HEK293T (cell line): Measurements from ENCODE around the gene LRBA.

Experiments used
- CTCF ChIA-PET: fragments of 350-600 bp; formaldehyde crosslinking; extraction: SDS; loops from one replicate; lab custom pipeline; 2021; ENCODE audit warnings: antibody characterized with exemption, inconsistent platforms; lab: Yijun Ruan, JAX
- POLR2A ChIA-PET: fragments of 350-600 bp; formaldehyde crosslinking; extraction: SDS; loops from one replicate; lab custom pipeline; 2020; ENCODE audit warnings: antibody characterized with exemption, inconsistent platforms; lab: Yijun Ruan, JAX
- DNase-seq: peaks from one replicate; pipeline ENCODE4 v3.0.0; 2012; ENCODE audit warnings: mixed read lengths; ENCODE audit errors: extremely low spot score
- ARNT ChIP-seq: fragments of 450-650 bp; IDR thresholded peaks from 2 replicates; pipeline ENCODE4 v1.6.1; 2017; ENCODE audit warnings: mild to moderate bottlenecking
- BHLHE40 ChIP-seq: fragments of 450-650 bp; IDR thresholded peaks from 2 replicates; pipeline ENCODE4 v1.6.1; 2016; ENCODE audit warnings: mild to moderate bottlenecking, moderate library complexity, borderline replicate concordance
- CTBP1 ChIP-seq: fragments of 450-650 bp; IDR thresholded peaks from 2 replicates; pipeline ENCODE4 v1.6.1; 2016; ENCODE audit warnings: borderline replicate concordance
- ELF4 ChIP-seq: fragments of 450-650 bp; IDR thresholded peaks from 2 replicates; pipeline ENCODE4 v1.6.1; 2017; ENCODE audit warnings: antibody characterized with exemption
- FOXA1 ChIP-seq: fragments of 450-650 bp; IDR thresholded peaks from 2 replicates; pipeline ENCODE4 v1.6.1; 2016; ENCODE audit warnings: mild to moderate bottlenecking
- FOXK2 ChIP-seq: fragments of 450-650 bp; IDR thresholded peaks from 2 replicates; pipeline ENCODE4 v1.6.1; 2016; ENCODE audit warnings: mild to moderate bottlenecking
- FOXM1 ChIP-seq: fragments of 450-650 bp; IDR thresholded peaks from 2 replicates; pipeline ENCODE4 v1.6.1; 2017; ENCODE audit warnings: mild to moderate bottlenecking, borderline replicate concordance
- HDGF ChIP-seq: fragments of 450-650 bp; IDR thresholded peaks from 2 replicates; pipeline ENCODE4 v1.6.1; 2017; ENCODE audit warnings: antibody characterized with exemption, borderline replicate concordance
- L3MBTL2 ChIP-seq: fragments of 450-650 bp; conservative IDR thresholded peaks from 2 replicates; pipeline ENCODE4 v1.6.1; 2016; ENCODE audit warnings: mild to moderate bottlenecking
- LEF1 ChIP-seq: fragments of 450-650 bp; IDR thresholded peaks from 2 replicates; pipeline ENCODE4 v1.6.1; 2017; ENCODE audit warnings: mild to moderate bottlenecking, borderline replicate concordance
- NFRKB ChIP-seq: fragments of 450-650 bp; IDR thresholded peaks from 2 replicates; pipeline ENCODE4 v1.6.1; 2016; ENCODE audit warnings: mild to moderate bottlenecking, moderate library complexity
- SP1 ChIP-seq: fragments of 450-650 bp; IDR thresholded peaks from 2 replicates; pipeline ENCODE4 v1.6.1; 2017
- SUZ12 ChIP-seq: fragments of 450-650 bp; IDR thresholded peaks from 2 replicates; pipeline ENCODE4 v1.6.1; 2016; ENCODE audit warnings: mild to moderate bottlenecking
- TARDBP ChIP-seq: fragments of 450-650 bp; IDR thresholded peaks from 2 replicates; pipeline ENCODE4 v1.6.1; 2016
- ZNF384 ChIP-seq: fragments of 450-650 bp; IDR thresholded peaks from 2 replicates; pipeline ENCODE4 v1.6.1; 2016
- TF ChIP-seq, protein P1 (sequence below): fragments of 450-650 bp; IDR thresholded peaks from 2 replicates; pipeline ENCODE4 v1.6.1; 2016

Gene LRBA

DNA sequence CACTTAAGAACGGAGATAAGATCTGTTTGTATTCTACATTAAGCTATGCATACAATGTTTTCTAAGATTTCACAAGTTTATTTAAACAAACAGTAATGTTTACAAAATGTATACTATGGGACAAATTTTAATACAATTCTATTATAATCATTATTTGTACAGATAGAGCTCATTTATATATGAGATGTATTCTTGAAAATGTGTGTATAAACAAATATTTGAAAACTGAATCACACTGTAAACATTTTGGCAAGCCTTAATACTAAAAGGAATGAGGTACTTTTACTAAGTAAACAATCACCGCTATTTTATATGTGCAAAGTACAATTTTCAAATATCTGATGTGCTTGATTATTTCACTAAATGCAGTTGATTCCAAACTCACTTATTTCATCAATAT is 552.3 kb downstream of the LRBA start:
- POLR2A ChIA-PET, result no interaction called here
- TF ChIP-seq ARNT, result no peak
- no peak for TF ChIP-seq LEF1
- no peak for TF ChIP-seq BHLHE40
- no peak for TF ChIP-seq CTBP1
- no peak for TF ChIP-seq FOXA1
- TF ChIP-seq, protein P1, sequence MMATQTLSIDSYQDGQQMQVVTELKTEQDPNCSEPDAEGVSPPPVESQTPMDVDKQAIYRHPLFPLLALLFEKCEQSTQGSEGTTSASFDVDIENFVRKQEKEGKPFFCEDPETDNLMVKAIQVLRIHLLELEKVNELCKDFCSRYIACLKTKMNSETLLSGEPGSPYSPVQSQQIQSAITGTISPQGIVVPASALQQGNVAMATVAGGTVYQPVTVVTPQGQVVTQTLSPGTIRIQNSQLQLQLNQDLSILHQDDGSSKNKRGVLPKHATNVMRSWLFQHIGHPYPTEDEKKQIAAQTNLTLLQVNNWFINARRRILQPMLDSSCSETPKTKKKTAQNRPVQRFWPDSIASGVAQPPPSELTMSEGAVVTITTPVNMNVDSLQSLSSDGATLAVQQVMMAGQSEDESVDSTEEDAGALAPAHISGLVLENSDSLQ, result no peak
- no peak for TF ChIP-seq L3MBTL2
- TF ChIP-seq SUZ12, result no peak
- TF ChIP-seq FOXK2, result no peak
- TF ChIP-seq HDGF, result no peak
- TF ChIP-seq ZNF384, result no peak
- TF ChIP-seq SP1, result no peak
- TF ChIP-seq TARDBP, result no peak
- TF ChIP-seq NFRKB, result no peak
- no peak for TF ChIP-seq FOXM1
- TF ChIP-seq ELF4, result no peak
- no peak for DNase-seq
- CTCF ChIA-PET, result no interaction called here

DNA sequence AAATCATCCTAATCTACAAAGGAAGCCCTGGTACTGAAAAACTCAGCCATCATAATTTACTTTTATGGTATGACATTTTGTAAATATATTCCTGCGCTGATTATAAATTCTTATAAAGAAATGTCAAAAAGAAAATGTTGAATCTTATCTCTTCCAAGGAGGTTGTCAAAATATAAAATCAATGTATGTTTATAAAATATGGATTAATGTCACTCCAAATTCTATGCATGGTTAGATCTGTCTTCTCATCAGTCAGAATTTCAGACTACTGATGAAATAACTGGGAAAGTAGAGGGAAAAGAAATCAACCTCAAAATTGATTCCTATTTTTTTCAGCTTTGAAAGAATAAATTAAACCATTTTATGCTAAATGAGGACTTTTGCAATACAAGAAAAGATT is 553.1 kb downstream of the LRBA start:
- ChIA-PET POLR2A (no interaction called here), CTCF (no interaction called here)
- TF ChIP-seq L3MBTL2 (no peak), FOXA1 (no peak), FOXK2 (no peak), ZNF384 (no peak), LEF1 (no peak)
- no peak for DNase-seq

DNA sequence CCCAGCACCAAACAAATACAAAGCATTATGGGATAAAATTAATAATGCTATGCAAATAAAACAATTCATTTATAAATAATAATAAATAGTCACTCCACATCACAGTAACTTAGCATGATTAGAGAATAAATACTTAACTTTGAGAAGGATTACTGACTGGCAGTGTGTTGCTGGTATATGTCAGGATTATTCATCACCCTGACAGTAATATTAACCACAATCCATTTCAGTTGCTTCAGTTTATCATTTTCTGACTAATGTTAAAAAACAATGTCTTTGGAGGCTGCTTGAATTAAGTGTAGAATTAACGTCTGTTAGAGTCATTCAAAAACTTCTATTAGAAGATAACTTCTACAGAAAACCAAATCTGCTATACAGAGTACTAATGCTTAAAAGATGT is 557.3 kb downstream of the LRBA start:
- no peak for TF ChIP-seq HDGF
- no peak for TF ChIP-seq SUZ12
- no peak for TF ChIP-seq FOXA1
- no peak for TF ChIP-seq ZNF384
- TF ChIP-seq BHLHE40, result no peak
- no peak for TF ChIP-seq ARNT
- TF ChIP-seq L3MBTL2, result no peak
- no peak for TF ChIP-seq FOXK2
- no peak for TF ChIP-seq CTBP1
- no peak for TF ChIP-seq TARDBP
- TF ChIP-seq SP1, result no peak
- TF ChIP-seq FOXM1, result no peak
- TF ChIP-seq, protein P1, result no peak
- no peak for DNase-seq
- POLR2A ChIA-PET, result no interaction called here
- CTCF ChIA-PET, result no interaction called here

DNA sequence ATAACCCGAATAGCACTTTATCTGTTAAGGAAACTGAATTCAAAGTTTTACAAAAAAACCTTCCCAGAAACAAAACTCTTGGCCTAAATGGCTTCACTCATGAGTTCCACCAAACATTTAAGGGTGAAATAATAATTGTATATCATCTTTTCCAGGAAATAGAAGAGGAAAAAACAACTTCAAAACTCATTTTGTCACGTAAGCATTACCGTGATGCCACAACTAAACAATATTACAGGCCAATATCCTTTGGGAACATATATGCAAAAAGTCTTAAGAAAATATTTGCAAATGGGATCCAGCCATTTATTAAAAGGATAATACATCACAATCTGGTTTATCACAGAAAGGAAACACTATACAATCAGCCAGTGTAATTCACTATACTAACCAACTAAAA is 563.2 kb downstream of the LRBA start:
- TF ChIP-seq FOXA1 (no peak), SP1 (no peak), ZNF384 (no peak), TARDBP (no peak), ELF4 (no peak), BHLHE40 (no peak), HDGF (no peak)
- CTCF ChIA-PET, result no interaction called here
- POLR2A ChIA-PET, result no interaction called here
- no peak for DNase-seq

DNA sequence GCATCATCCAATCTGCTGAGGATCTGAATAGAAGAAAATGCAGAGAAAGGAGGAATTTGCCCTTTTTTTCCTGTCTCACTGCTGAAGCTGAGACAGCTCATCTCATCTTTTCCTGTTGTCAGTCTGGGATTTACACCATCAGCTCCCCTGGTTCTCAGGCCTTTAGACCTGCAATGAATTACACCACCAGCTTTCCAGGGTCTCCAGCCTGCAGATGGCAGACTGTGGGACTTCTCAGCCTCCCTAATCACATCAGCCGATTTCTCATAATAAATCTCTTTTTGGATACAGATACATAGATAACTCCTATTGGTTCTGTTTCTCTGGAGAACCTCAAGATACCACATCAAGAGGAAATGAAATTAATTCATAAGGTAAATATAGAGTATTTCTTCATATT is 567.7 kb downstream of the LRBA start:
- DNase-seq, result no peak
- TF ChIP-seq FOXK2 (no peak), BHLHE40 (no peak), FOXA1 (no peak), HDGF (no peak), CTBP1 (no peak), ARNT (no peak), ELF4 (no peak), LEF1 (no peak), TARDBP (no peak), SUZ12 (no peak), FOXM1 (no peak), ZNF384 (no peak), NFRKB (no peak)
- TF ChIP-seq, protein P1, result no peak
- ChIA-PET CTCF (no interaction called here), POLR2A (no interaction called here)

DNA sequence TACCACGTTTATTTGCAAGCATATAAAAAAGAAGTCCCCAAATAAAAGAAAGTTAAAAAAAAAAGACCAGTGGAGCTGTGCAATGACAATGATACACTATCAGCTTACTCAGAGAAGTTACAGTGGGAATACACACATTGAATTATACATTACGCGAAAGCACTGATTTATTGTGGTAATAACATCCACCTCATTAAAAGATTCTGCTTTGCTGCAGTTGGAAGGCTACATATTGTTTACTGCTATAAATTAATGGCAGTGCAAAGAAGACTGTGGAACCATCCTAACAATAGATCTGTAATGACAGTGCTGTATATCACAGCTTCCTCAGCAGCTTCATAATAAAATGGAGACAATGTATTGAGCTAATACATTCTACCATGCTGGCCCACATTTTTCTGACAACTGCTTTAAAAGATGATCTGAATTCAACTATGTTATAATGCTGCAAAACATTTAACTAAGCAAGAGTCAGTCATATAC is 575.6 kb downstream of the LRBA start:
- TF ChIP-seq FOXA1, result no peak
- no peak for TF ChIP-seq LEF1
- TF ChIP-seq L3MBTL2, result no peak
- TF ChIP-seq, protein P1, result no peak
- TF ChIP-seq ZNF384, result no peak
- no peak for TF ChIP-seq NFRKB
- no peak for TF ChIP-seq TARDBP
- no peak for TF ChIP-seq ELF4
- TF ChIP-seq CTBP1, result no peak
- TF ChIP-seq FOXM1, result no peak
- no peak for TF ChIP-seq SUZ12
- no peak for TF ChIP-seq FOXK2
- TF ChIP-seq HDGF, result no peak
- no peak for TF ChIP-seq ARNT
- no peak for TF ChIP-seq SP1
- TF ChIP-seq BHLHE40, result no peak
- POLR2A ChIA-PET, result no interaction called here
- CTCF ChIA-PET, result no interaction called here

More for the DNA sequence above, 575.6 kb downstream of the LRBA start:
- no peak for DNase-seq
